Ascending aorta (tissue), 2 donors: ENCODE results near the gene SF3B1. TPM values are rescaled to one million over a fixed set of nuclear protein-coding genes. Genes with fewer than 3 reads are reported as not detected.
"Not testable (repeated sequence)": the region's sequence is repeated elsewhere in the genome, so short reads cannot be mapped to it uniquely, and the experiment has no call there.

ENCODE experiments used
- DNase-seq, 2 donors: peaks; one replicate each; pipeline ENCODE4 v3.0.0-alpha.2; 2019; ENCODE audit warnings: low spot score in 2 of 2
- H3K27ac ChIP-seq, 2 donors: fragments of 200-600 bp; sonication (generic); one replicate each; pipeline ENCODE4 v1.5.1; 2016 to 2017; ENCODE audit warnings: mild to moderate bottlenecking in 1 of 2
- H3K27me3 ChIP-seq: fragments of 200-600 bp; sonication (generic); one replicate; pipeline ENCODE4 v1.5.1; 2017
- H3K36me3 ChIP-seq, 2 donors: fragments of 200-600 bp; sonication (generic); one replicate each; pipeline ENCODE4 v1.5.1; 2016
- H3K4me1 ChIP-seq, 2 donors: fragments of 200-600 bp; sonication (generic); one replicate each; pipeline ENCODE4 v1.5.1; 2016 to 2017; ENCODE audit warnings: mild to moderate bottlenecking in 1 of 2
- H3K4me3 ChIP-seq, 2 donors: fragments of 200-600 bp; sonication (generic); one replicate each; pipeline ENCODE4 v1.5.1; 2016 to 2017; ENCODE audit warnings: mild to moderate bottlenecking in 1 of 2
- H3K9me3 ChIP-seq, 2 donors: fragments of 200-600 bp; sonication (generic); one replicate each; pipeline ENCODE4 v1.5.1; 2016
- CTCF ChIP-seq, 3 experiments: fragments of 200-600 bp in 2 of 3; fragments of 450-650 bp in 1 of 3; sonication (generic) in 2 of 3; IDR thresholded peaks; one replicate each; pipeline ENCODE4 v1.5.1; 2016 to 2019; ENCODE audit warnings: antibody characterized with exemption in 3 of 3, mild to moderate bottlenecking in 1 of 3, moderate library complexity in 1 of 3
- intact Hi-C: fragments of 100-400 bp; cut with DNase I; formaldehyde crosslinking; loops from one replicate; pipeline ENCODE4 v1.15.1; 2023
- total RNA-seq: library from RNA; depleted of rRNA; stranded (reverse); fragments of >200 nt; gene quantifications from one replicate; pipeline ENCODE4 v1.1.0, GENCODE V29; 2016

The SF3B1 gene
- total RNA-seq, 1 donor from 2014 or later, result 88.6 TPM

GRCh38 chr2:197435598-197436420 lies 981 bp upstream of the SF3B1 start:
- intact Hi-C loops, result loop anchor here (1.0 to 10.0 kb wide), 6 partner anchors 17 to 801 kb away; partner anchors contain the start of genes ANKRD44, CCDC150, COQ10B and HSPE1

GRCh38 chr2:197433780-197434438 lies 919 bp downstream of the SF3B1 start:
- H3K4me1 ChIP-seq, result peaks cover 0 to 35% of the 10 kb centered on the region in 2 donors
- H3K36me3 ChIP-seq, result peaks cover 0 to 6% of the 10 kb centered on the region in 2 donors
- peak overlapping the region; percentile 96 to 99 for H3K27ac ChIP-seq
- DNase-seq, result no peak
- peak overlapping the region; percentile 87 to 100 for H3K4me3 ChIP-seq
- TF ChIP-seq CTCF (IDR thresholded peaks at IDR 0.05), result no peak
- intact Hi-C loops, result loop anchor here (2.0 to 10.0 kb wide), 5 partner anchors 67 to 799 kb away; partner anchors contain the start of genes CCDC150, HSPE1, MOB4 and PGAP1
- H3K9me3 ChIP-seq, result no peaks in the 10 kb centered on the region
- no peaks in the 10 kb centered on the region for H3K27me3 ChIP-seq

More at GRCh38 chr2:197435598-197436420, 981 bp upstream of the SF3B1 start:
- TF ChIP-seq CTCF (IDR thresholded peaks at IDR 0.05), result no peak
- no peak for DNase-seq
- Histone ChIP-seq H3K36me3 (no peaks in the 10 kb centered on the region), H3K4me3 (peak overlapping the region; percentile 87 to 100), H3K27me3 (no peaks in the 10 kb centered on the region), H3K4me1 (peaks cover 0 to 25% of the 10 kb centered on the region in 2 donors), H3K27ac (peak overlapping the region; percentile 96 to 99), H3K9me3 (no peaks in the 10 kb centered on the region)

GRCh38 chr2:197432527-197432926 lies 2.3 kb downstream of the SF3B1 start:
- Histone ChIP-seq H3K4me1 (peaks cover 0 to 48% of the 10 kb centered on the region in 2 donors), H3K4me3 (peak overlapping the region; percentile 87 to 100), H3K27ac (peak overlapping the region in 1 of 2 donors; percentile 7), H3K36me3 (peaks cover 0 to 11% of the 10 kb centered on the region in 2 donors)
- DNase-seq, H3K27me3 ChIP-seq, H3K9me3 ChIP-seq: not testable (repeated sequence)
- intact Hi-C loops, result loop anchor here (5.0 to 10.0 kb wide), 3 partner anchors 342 to 798 kb away; partner anchors contain the start of genes CCDC150 and PGAP1

GRCh38 chr2:197431858-197432257 lies 3.0 kb downstream of the SF3B1 start:
- peak overlapping the region; percentile 87 to 100 for H3K4me3 ChIP-seq
- H3K27me3 ChIP-seq, result no peaks in the 10 kb centered on the region
- H3K27ac ChIP-seq, result peak overlapping the region; percentile 29 to 36
- H3K4me1 ChIP-seq, result peaks cover 2 to 55% of the 10 kb centered on the region in 2 donors
- no peaks in the 10 kb centered on the region for H3K9me3 ChIP-seq
- no peak for DNase-seq
- no peak for TF ChIP-seq CTCF (IDR thresholded peaks at IDR 0.05)
- intact Hi-C loops, result loop anchor here (5.0 to 10.0 kb wide), 3 partner anchors 343 to 797 kb away; partner anchors contain the start of genes CCDC150 and PGAP1
- H3K36me3 ChIP-seq, result peaks cover 0 to 11% of the 10 kb centered on the region in 2 donors

- H3K9me3 ChIP-seq, result no peaks in the 10 kb centered on the region
- peaks cover 11 to 19% of the 10 kb centered on the region in 2 donors for H3K36me3 ChIP-seq
- intact Hi-C loops, result no loop called here
- H3K4me3 ChIP-seq, result no peak overlapping the region
- H3K4me1 ChIP-seq, result peaks cover 6 to 68% of the 10 kb centered on the region in 2 donors
- no peak for TF ChIP-seq CTCF (IDR thresholded peaks at IDR 0.05)
- no peak for DNase-seq
- H3K27ac ChIP-seq, result peak overlapping the region in 1 of 2 donors; percentile 30
- H3K27me3 ChIP-seq, result no peaks in the 10 kb centered on the region
These were observed 6.8 kb downstream of the SF3B1 start for GRCh38 chr2:197427986-197428385.
